GM18505 (cell line): Measurements from ENCODE around the gene TIGD3.
A peak's percentile ranks its signal among the peaks of the same experiment; 100 is the strongest.

Experiments used
- ATAC-seq: cut with Tn5 transposase; IDR thresholded peaks from one replicate; pipeline ENCODE4 v1.9.1; 2021; ENCODE audit not compliant: unreplicated experiment
- POLR2A ChIP-seq: IDR thresholded peaks from 4 replicates; pipeline ENCODE4 v1.6.1; 2011; ENCODE audit warnings: borderline replicate concordance; ENCODE audit not compliant: insufficient read depth, insufficient read length; ENCODE audit errors: extremely low read depth

Gene TIGD3

DNA sequence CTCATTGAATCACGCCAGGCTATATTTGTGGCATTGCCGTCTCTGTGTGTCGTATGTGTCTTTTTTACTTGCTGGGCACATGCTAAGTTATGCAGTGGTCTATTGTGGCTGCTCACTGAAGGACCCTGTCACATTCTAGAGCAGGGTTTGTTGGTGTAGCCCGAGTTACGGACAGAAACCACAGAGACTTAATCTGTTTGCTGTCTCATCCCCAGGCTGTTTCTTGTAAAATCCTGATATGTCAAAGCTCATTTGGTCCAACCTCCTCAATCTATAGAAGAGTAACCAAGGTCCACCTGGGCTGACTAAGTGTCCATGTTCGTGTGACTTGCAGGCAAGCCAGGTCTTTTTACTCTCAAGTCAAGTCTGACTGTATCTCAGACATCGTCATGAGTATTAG is 15.9 kb upstream of the TIGD3 start:
- ATAC-seq = no peak
- TF ChIP-seq POLR2A = no peak

DNA sequence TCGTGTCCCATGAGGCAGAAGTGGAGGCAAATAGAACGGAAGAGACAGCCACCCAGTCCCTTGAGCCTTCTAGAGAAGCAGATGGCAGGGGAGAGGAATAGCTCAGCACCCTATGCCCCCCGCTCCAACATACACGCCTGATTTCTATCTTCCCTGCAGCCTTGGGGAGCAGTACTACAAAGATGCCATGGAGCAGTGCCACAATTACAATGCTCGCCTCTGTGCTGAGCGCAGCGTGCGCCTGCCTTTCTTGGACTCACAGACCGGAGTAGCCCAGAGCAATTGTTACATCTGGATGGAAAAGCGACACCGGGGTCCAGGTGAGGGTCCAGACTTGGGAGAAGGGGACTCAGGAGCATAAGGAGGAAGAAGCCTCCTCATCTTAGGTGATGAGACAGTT is 14.3 kb upstream of the TIGD3 start:
- no peak for ATAC-seq
- TF ChIP-seq POLR2A = no peak

DNA sequence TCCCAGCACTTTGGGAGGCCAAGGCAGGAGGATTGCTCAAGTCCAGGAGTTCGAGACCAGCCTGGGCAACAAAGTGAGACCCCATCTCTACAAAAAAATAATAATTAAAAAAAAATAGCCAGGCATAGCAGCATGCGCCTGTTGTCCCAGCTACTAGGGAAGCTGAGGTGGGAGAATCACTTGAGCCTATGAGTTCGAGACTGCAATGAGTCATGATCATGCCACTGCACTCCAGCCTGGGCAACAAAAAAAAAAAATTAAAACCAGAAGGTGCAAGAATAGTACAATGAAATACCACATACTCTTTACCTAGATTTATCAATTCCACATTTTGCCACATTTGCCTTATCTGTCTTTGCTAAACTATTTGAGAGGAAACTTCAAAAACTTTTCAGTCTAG is 12.7 kb upstream of the TIGD3 start:
- TF ChIP-seq POLR2A = no peak
- no peak for ATAC-seq

DNA sequence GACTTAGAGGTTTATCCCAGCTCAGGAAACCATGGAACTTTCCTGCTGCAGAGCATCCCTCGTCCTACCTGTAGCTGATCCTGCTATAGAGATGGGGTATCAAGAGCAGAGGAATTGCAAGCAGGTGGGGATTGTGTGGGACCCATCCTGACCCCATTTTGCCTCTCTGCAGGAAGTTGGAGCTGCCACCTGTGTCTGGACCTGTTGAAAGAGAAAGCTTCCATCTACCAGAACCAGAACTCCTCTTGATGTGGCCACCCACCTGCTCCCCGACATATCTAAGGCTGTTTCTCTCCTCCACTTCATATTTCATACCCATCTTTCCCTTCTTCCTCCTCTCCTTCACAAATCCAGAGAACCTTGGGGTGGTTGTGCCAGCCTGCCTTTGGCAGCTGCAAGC is 3.0 kb upstream of the TIGD3 start:
- no peak for TF ChIP-seq POLR2A
- no peak for ATAC-seq

DNA sequence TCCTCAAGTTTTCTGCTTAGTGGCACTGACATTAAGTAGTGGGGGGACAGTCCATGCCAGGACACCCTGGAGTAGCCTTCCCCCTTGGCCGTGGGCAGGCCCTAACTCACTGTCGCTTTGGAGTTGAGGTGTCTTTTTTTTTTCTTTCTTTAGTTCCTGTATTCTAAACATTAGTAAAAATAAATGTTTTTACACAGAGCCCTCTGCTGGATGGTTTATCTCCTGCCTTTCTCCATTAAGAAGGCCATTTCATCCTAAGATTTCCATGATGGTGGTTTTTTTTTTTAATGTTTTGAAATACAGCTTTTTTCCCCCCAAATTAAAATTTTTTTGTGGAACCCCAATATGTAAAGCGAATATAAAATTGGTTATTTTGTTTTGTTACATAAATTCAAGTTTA is 1.8 kb upstream of the TIGD3 start:
- ATAC-seq = no peak

DNA sequence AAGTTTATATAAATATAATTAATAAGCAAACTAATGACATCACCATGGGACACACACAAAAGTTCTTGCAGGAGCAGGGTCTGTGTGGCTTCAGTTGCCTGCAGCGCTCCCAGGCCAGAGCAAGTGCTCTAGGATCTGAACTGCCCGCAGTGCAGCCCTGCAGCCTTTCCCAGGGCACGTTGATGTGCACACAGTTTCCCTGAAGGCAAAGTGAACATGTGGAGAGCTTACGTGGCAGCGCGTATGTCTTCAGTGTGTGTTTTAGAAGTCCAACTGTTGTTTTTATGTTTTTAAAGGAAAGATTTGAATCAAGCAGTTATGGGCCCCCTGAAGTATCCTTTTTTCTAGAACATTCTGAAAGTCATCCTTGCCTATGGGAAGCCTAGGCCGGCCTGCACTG is 1.2 kb upstream of the TIGD3 start:
- ATAC-seq = no peak
- no peak for TF ChIP-seq POLR2A

More for the DNA sequence above, 1.8 kb upstream of the TIGD3 start:
- TF ChIP-seq POLR2A = no peak

DNA sequence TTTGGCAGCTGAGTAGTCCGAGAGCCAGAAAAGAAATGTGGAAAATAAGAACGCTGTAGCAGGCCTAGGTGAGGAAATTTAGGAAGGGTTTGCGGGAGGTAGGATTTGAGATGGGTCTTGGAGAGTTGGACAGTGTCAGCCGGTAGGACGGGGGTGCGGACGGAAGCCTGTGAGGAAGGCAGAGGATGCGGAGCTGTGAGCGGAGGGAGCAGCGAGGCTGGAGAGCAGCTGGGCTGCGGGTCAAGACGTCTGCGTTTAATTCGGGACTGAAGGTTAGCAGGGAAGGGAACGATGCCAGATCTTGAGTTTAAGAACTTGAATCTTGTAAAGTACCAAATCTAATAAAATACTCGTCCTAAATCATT is 669 bp upstream of the TIGD3 start:
- TF ChIP-seq POLR2A = peak; percentile 17
- ATAC-seq = no peak

DNA sequence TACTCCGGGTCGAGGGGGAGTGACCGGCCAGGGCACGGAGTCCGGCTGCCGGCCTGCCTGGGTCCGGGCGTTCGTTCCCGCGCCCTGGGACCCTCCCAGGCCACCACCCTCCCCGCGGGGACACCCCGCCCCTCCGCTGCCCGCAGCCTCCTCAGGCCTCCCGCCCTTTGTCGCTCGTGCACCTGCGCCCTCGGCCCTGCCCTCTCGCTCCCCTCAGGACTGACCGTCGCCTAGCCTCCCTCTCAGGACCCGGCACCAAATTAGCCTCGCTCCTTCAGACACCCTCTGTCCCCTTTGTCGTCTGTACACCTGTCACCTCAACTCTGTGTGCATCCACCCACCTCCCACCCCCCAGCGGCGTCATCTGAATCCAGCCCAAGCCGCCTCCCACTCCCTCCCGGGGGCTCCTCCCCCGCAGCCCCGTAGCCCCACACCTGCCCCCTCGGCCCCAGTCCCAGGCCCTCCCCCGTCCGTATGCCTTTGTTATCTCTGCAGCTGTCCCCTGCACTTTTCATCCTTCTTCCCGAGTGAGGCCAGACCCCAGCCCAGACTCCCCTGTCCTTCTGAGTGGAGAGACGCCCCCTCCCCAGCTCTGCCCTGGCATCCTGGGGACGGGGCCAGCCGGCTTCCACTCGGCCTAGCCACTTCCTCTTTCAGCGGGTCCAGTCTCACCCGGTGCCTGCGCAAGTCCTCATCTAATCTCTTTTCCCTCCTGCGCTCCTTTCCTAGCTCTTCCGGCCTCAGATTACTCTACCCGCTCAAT is 643 bp downstream of the TIGD3 start:
- TF ChIP-seq POLR2A = no peak
- ATAC-seq = peak; percentile 28

DNA sequence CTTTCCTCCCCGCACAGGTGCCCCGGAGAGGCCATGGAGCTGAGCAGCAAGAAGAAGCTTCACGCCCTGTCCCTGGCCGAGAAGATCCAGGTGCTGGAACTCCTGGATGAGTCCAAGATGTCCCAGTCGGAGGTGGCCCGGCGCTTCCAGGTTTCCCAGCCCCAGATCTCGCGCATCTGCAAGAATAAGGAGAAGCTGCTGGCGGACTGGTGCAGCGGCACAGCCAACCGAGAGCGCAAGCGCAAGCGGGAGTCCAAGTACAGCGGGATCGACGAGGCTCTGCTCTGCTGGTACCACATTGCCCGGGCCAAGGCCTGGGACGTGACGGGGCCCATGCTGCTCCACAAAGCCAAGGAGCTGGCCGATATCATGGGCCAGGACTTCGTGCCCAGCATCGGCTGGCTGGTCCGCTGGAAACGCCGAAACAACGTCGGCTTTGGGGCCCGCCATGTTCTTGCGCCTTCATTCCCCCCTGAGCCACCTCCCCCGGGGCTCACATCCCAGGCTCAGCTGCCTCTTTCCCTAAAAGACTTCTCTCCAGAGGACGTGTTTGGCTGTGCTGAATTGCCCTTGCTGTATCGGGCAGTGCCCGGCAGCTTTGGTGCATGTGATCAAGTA is 1.3 kb downstream of the TIGD3 start:
- no peak for ATAC-seq
- TF ChIP-seq POLR2A = no peak

DNA sequence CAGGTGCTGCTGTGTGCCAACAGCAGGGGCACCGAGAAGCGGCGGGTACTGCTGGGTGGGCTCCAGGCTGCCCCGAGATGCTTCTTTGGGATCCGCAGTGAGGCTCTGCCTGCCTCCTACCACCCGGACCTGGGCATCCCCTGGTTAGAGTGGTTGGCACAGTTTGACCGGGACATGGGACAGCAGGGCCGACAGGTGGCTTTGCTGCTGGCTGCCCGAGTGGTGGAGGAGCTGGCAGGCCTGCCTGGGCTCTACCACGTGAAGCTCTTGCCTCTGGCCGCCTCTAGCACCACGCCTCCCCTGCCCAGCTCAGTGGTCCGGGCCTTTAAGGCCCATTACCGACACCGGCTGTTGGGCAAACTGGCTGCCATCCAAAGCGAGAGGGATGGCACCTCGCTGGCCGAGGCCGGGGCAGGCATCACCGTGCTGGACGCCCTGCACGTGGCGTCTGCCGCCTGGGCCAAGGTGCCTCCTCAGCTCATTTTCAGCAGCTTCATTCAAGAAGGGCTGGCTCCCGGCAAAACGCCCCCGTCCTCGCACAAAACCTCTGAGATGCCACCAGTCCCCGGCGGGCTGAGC is 1.9 kb downstream of the TIGD3 start:
- no peak for ATAC-seq
- no peak for TF ChIP-seq POLR2A

DNA sequence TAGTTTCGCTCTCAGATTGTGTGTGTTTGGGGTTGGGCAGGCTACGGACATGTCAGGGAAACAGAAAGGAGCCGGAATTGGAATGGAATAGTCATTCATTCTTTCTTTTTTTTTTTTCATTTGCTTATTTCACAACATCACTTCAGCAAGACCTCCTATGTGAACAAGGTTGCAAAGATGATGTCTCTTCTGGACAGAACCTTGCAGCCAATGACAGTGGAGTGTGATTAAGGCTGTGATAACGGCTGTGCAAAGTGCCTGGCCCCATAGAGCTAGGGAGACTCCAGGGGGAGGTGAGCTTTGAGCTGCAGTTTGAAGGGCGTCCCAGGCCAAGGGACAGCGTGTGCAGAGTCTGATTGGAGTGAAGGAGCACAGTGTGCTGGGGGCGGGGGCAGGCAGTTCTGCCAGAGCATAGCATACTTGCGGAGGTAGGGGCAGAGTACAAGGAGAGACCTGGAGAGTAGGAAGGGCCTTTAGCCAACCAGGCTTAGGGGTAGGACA is 3.4 kb downstream of the TIGD3 start:
- ATAC-seq = no peak
- TF ChIP-seq POLR2A = no peak

DNA sequence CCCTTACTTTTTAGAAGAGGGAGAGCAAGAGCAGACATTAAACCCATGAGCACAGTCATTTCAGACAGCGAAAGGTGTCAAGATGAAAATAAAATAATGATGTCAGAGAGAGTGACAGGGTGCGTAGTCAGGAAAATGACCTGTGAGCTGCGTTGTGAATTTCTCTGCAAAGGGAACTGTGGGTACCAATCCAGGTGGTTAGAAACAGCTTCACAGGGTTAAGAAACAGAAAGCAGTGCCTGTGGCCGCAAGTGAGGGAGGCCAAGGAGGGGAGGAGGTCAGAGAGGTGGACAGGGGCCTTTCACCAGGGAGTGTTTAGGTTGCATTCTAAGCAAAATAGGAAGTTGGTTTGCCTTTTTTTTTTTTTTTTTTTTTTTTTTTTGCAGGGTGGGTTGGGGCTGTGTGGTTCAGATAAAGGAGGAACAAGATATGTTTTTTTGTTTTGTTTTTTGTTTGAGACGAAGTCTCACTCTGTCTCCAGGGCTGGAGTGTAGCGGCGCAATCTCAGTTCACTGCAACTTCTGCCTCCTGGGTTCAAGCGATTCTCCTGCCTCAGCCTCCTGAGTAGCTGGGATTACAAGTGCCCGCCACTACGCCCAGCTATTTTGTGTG is 7.9 kb downstream of the TIGD3 start:
- TF ChIP-seq POLR2A = peak; percentile 44
- ATAC-seq = peak; percentile 50

DNA sequence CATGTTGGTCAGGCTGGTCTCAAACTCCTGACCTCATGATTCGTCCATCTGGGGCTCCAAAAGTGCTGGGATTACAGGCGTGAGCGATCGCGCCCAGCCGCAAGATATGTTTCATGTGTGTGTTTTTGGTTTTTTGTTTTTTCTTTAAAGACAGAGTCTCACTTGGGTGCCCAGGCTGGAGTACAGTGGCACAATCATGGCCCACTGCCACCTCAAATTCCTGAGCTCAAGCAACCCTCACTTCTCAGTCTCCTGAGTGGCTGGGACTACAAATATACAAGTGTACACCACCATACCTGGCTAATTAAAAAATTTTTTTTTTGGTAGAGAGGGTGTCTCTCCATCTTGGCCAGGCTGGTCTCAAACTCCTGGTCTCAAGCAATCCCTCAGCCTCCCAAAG is 8.4 kb downstream of the TIGD3 start:
- ATAC-seq = no peak
- no peak for TF ChIP-seq POLR2A
